Psoas muscle (tissue), 8 donors: Measurements from ENCODE around the gene RPP30. TPM values are rescaled to one million over a fixed set of nuclear protein-coding genes. Genes with fewer than 3 reads are reported as not detected.
A peak's percentile ranks its signal among the peaks of the same experiment; 100 is the strongest.
"Not testable (repeated sequence)": the region's sequence is repeated elsewhere in the genome, so short reads cannot be mapped to it uniquely, and the experiment has no call there.

Source experiments
- ATAC-seq, 4 donors: fragments of 200-7000 bp; cut with Tn5 transposase; one replicate each; pipeline ENCODE4 v1.9.1; 2020; ENCODE audit warnings: moderate library complexity in 3 of 4, mild to moderate bottlenecking in 2 of 4
- DNase-seq, 2 donors: peaks; one replicate each; pipeline ENCODE4 v3.0.0-alpha.2; 2020
- H3K27ac ChIP-seq: fragments of 200-600 bp; one replicate; pipeline ENCODE4 v1.8.0; 2022
- H3K27me3 ChIP-seq, 3 donors: fragments of 200-600 bp in 1 of 3; one replicate each; pipeline versions ENCODE4 v1.6.1 to v1.8.0; 2013 to 2022; ENCODE audit warnings: low read length in 2 of 3, mild to moderate bottlenecking in 2 of 3, moderate library complexity in 1 of 3; ENCODE audit not compliant: insufficient read depth in 3 of 3
- H3K36me3 ChIP-seq, 2 donors: fragments of 200-600 bp in 1 of 2; one replicate each; pipeline versions ENCODE4 v1.6.1 to v1.8.0; 2013 to 2022; ENCODE audit warnings: low read depth in 1 of 2, mild to moderate bottlenecking in 1 of 2, moderate library complexity in 1 of 2; ENCODE audit not compliant: insufficient read depth in 1 of 2
- H3K4me1 ChIP-seq: fragments of 200-600 bp; one replicate; pipeline ENCODE4 v1.8.0; 2022
- H3K4me3 ChIP-seq: fragments of 200-600 bp; one replicate; pipeline ENCODE4 v1.8.0; 2022; ENCODE audit warnings: mild to moderate bottlenecking
- H3K9me3 ChIP-seq: fragments of 200-600 bp; one replicate; pipeline ENCODE4 v1.8.0; 2022
- WGBS, 3 donors: extraction: QIAGEN DNeasy Blood & Tissue Kit; methylation state at CpG; one replicate each; pipeline versions ENCODE4 v1.1.6 to v1.1.7; 2013; 5-methylcytosine and 5-hydroxymethylcytosine counted together
- intact Hi-C, 2 donors: fragments of 100-400 bp; cut with DNase I; formaldehyde crosslinking; loops; one replicate each; pipeline versions ENCODE4 v1.11.0 to v1.14.2; 2022
- polyA plus RNA-seq, 3 donors: library from polyadenylated mRNA; stranded (reverse); fragments of 200-250 nt; gene quantifications; one replicate each; pipeline ENCODE4 v1.2.3, GENCODE V29; 2013
- total RNA-seq, 4 donors: library from RNA; stranded (reverse); fragmentation: NEBNext Ultra II Directional in 2 of 4; extraction: Animal tissue kit (Norgen Biotek cat#: 25700) in 2 of 4; gene quantifications; one replicate each; pipeline versions ENCODE4 v1.2.1 to v1.2.4, GENCODE V29; 2021 to 2023
- TF ChIP-seq, protein P1 (sequence below): fragments of 200-600 bp; IDR thresholded peaks from one replicate; pipeline ENCODE4 v1.8.0; 2022; ENCODE audit warnings: antibody characterized with exemption
- donor health status: healthy with polysubstance abuse.
- donor health status: DM: no; HTN: no; CAD: no; lungs with moderate emphysema.
- donor health status: Bipolar disorder and iron deficiency.
- donor health status: healthy.
- donor health status: DM: yes; HTN: yes; CAD: no.
- donor health status: DM: no; HTN: no; CAD: no.
- donor health status: DM: no; HTN: no; CAD: no.
- donor health status: DM: yes; HTN: yes; CAD: no.

RPP30 gene
- total and polyA plus RNA-seq, 7 donors: 24.9 to 66.3 (median 33.8) TPM

DNA sequence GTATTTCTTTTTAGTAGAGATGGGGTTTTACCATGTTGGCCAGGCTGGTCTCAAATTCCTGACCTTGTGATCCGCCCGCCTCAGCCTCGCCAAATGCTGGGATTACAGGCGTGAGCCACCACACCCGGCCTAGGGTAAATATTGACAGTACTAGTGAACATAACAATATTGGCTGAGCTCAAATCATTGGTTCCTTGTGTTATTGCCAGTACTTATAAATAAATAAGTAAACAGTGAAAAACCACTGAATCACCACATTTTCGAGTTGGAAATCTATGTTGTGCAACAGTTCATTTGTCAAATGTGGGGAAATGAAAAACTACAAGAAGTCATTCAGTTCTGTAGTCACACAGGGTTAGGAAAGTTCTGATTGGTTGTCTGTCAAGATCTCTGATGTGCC, 15.8 kb downstream of the RPP30 start:
- no peak for DNase-seq
- peaks cover 16% of the 10 kb centered on the region for H3K4me1 ChIP-seq
- no peak overlapping the region for H3K4me3 ChIP-seq
- peaks cover 0 to 74% of the 10 kb centered on the region in 2 donors for H3K36me3 ChIP-seq
- TF ChIP-seq, protein P1, sequence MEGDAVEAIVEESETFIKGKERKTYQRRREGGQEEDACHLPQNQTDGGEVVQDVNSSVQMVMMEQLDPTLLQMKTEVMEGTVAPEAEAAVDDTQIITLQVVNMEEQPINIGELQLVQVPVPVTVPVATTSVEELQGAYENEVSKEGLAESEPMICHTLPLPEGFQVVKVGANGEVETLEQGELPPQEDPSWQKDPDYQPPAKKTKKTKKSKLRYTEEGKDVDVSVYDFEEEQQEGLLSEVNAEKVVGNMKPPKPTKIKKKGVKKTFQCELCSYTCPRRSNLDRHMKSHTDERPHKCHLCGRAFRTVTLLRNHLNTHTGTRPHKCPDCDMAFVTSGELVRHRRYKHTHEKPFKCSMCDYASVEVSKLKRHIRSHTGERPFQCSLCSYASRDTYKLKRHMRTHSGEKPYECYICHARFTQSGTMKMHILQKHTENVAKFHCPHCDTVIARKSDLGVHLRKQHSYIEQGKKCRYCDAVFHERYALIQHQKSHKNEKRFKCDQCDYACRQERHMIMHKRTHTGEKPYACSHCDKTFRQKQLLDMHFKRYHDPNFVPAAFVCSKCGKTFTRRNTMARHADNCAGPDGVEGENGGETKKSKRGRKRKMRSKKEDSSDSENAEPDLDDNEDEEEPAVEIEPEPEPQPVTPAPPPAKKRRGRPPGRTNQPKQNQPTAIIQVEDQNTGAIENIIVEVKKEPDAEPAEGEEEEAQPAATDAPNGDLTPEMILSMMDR: no peak
- WGBS, 3 donors: 89 to 93% (median 91%) methylated on average over 6 of the region's 6 CpGs
- ATAC-seq: no peak
- H3K27me3 ChIP-seq: no peaks in the 10 kb centered on the region
- intact Hi-C loops: no loop called here
- H3K27ac ChIP-seq: no peak overlapping the region
- H3K9me3 ChIP-seq: no peaks in the 10 kb centered on the region

DNA sequence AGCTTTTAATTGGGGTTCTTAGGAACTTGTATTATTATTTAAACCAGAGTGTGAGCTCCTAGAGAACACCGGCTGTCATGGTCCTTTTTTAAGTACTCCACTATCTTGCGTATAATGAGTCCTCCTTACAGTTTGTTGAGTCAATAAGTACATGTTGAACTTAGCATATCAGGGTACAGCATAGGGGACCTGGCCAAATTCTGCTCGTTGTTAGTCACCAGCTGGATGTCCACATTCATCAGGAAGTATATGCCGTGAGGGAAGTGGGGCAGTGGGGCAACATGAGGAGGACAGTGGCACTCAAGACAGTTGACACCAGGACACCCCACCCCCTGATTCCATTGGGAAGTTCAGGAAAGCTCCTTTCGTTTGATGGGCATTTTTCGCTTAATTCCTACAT, 16.6 kb downstream of the RPP30 start:
- intact Hi-C loops: no loop called here
- H3K27me3 ChIP-seq: no peaks in the 10 kb centered on the region
- peaks cover 0 to 75% of the 10 kb centered on the region in 2 donors for H3K36me3 ChIP-seq

DNA sequence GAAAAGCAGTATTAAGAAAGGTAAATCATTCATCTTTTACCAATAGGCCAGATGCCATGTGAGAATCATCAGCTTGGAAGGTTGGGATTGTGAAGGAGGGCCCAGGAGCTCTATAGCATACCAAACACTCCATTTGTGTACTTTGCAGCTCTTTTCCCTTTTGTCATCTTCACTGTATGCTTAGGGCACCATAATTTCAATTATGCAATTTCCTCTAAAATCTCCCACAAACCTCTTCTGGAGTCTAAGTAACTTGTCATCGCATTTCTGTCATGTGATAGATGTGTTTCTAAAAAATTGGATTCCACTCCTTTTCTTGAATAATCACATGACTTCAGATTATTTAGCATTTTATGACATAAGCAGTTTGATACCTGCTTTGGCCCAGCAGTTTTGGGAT, 17.9 kb downstream of the RPP30 start:
- no peaks in the 10 kb centered on the region for H3K9me3 ChIP-seq
- H3K4me3 ChIP-seq: no peak overlapping the region
- intact Hi-C loops: no loop called here
- WGBS, 3 donors: 93 to 100% (median 95%) methylated on average over 1 of the region's 1 CpG
- TF ChIP-seq, protein P1: no peak
- H3K27me3 ChIP-seq: no peaks in the 10 kb centered on the region
- H3K27ac ChIP-seq: no peak overlapping the region
- ATAC-seq (no peak), DNase-seq (no peak)
- peaks cover 0 to 83% of the 10 kb centered on the region in 2 donors for H3K36me3 ChIP-seq
- H3K4me1 ChIP-seq: peaks cover 13% of the 10 kb centered on the region

More for the DNA sequence above, 16.6 kb downstream of the RPP30 start:
- 85 to 90% (median 86%) methylated on average over 6 of the region's 6 CpGs for WGBS, 3 donors
- Histone ChIP-seq H3K4me3 (no peak overlapping the region), H3K9me3 (no peaks in the 10 kb centered on the region), H3K27ac (no peak overlapping the region), H3K4me1 (peaks cover 19% of the 10 kb centered on the region)
- ATAC-seq: peak in 2 of 4 donors; percentile 45 to 52
- TF ChIP-seq, protein P1: no peak
- DNase-seq: no peak

DNA sequence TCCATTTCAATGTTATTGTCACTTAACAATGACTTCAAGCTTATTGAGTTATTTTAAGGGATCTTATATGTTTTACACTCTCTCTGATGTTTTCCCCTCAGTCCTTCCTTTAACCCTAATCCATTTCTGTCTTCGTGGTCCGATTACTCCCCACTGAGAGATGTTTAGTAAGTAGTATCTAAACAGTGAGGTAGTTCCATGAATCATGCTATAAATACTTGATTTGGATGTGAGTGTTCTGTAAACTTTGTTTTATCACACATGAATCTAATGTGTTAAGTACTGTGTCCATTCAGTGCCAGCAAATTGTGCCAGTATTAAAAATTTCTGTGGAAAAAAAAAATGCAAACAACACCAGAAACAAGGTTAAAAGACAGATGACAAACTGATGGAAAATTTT, 18.6 kb downstream of the RPP30 start:
- intact Hi-C loops: no loop called here
- TF ChIP-seq, protein P1: no peak
- DNase-seq (no peak), ATAC-seq (no peak)
- 52 to 87% (median 85%) methylated on average over 2 of the region's 2 CpGs for WGBS, 3 donors
- H3K4me3 ChIP-seq: no peak overlapping the region
- H3K27me3 ChIP-seq: no peaks in the 10 kb centered on the region
- peaks cover 6% of the 10 kb centered on the region for H3K4me1 ChIP-seq
- H3K9me3 ChIP-seq: no peaks in the 10 kb centered on the region
- H3K27ac ChIP-seq: no peak overlapping the region
- peaks cover 0 to 88% of the 10 kb centered on the region in 2 donors for H3K36me3 ChIP-seq

DNA sequence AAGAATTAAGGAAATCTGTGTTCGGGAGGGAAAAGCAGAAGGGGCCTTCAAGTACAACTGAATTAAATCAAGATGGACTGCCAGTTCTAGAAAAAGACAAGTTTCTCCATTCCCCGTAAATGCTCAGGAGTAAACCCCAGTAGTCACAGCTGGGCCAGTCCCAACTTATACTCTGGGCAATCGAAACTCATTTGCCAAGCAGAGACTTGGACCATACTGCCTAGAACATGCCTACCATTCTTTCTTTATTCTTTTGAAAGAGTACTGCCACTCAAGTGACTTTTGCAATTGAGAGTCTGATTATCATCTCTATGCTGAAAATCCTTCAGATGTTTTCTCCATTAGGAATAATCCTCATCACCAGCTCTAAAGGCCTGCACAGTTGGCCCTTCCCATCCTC, 21.4 kb downstream of the RPP30 start:
- DNase-seq (no peak), ATAC-seq (peak in 3 of 4 donors; percentile 83 to 86 (median 86))
- H3K9me3 ChIP-seq: no peaks in the 10 kb centered on the region
- no peaks in the 10 kb centered on the region for H3K27me3 ChIP-seq
- TF ChIP-seq, protein P1: no peak
- 55 to 71% (median 69%) methylated on average over 3 of the region's 3 CpGs for WGBS, 3 donors
- H3K36me3 ChIP-seq: peaks cover 0 to 86% of the 10 kb centered on the region in 2 donors
- intact Hi-C loops: no loop called here
- no peak overlapping the region for H3K27ac ChIP-seq
- no peak overlapping the region for H3K4me3 ChIP-seq
- H3K4me1 ChIP-seq: peaks cover 3% of the 10 kb centered on the region

DNA sequence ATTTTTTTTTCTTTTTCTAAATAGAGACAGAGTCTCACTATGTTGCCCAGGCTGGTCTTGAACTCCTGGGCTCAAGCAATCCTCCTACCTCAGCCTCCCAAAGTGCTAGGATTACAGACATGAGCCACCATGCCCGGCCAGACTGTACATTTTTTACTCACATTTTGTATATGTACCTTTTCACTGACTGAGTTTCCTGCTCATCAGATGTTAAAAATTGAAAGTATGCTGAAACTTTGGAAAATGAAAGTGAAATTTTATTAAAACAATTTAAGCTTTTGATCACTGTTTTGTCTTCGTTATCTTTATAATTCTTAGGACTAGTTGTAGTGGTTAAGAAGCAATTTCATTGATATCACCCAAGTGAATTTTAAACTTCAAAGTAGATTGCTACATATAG, 25.1 kb downstream of the RPP30 start:
- H3K4me1 ChIP-seq, H3K9me3 ChIP-seq, ATAC-seq, H3K27ac ChIP-seq, intact Hi-C loops, H3K27me3 ChIP-seq, H3K4me3 ChIP-seq, DNase-seq: not testable (repeated sequence)
- H3K36me3 ChIP-seq: peaks cover 2 to 70% of the 10 kb centered on the region in 2 donors
- 91 to 96% (median 91%) methylated on average over 2 of the region's 2 CpGs for WGBS, 3 donors
